ENCODE results near the gene CDH4. TPM values are rescaled to one million over a fixed set of nuclear protein-coding genes. Genes with fewer than 3 reads are reported as not detected.
A peak's percentile ranks its signal among the peaks of the same experiment; 100 is the strongest.

Gene CDH4
- total and polyA plus RNA-seq, 2 of the 8 experiments (the other 6 are each of a cell fraction or from before 2014, with no cell fraction given), result 4.3 to 7.9 TPM

DNA sequence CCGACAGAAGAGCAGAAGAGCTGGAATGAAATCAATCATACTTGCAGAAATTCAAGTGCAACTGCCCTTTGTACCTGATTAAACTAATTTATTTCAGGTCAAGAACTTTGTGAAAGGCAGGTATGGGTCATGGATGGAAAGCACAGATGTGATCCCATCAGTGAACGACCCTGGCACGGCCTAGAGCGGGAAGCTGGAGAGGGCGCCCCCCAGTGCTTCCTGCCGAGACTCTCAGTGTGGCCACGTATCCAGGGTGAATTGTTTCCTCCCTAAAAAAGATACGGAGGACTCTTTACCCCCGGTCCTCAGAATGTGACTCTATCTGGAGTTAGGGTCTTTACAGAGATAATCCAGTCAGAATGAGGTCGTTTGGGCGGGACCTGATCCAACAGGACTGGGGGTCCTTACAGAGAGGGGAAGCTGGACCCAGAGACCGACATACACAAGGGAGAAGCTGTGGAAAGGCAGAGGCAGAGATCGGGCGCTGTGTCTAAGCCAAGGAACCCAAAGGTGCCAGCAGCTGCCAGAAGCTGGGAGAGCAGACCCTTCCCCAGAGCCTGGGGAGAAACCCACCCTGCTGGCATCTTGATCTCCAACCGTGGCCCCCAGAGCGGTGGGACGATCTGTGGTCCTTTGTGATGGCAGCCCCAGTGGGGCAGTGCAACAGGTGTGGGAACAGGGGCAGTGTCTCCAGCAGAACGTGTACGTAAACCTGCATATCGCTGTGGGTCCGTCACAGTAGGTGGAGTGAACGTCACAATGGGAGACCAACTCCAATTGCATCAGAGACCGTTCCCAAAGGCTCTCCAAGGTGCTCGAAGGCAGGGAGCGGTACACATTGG, 721.7 kb downstream of the CDH4 start:
- H3K18ac ChIP-seq (ENCODE audit: extremely low read depth, low read length), result no peak overlapping the region
- no peak overlapping the region for H4K5ac ChIP-seq (ENCODE audit: insufficient read length, low read depth, low read length)
- TF ChIP-seq JUND (IDR thresholded peaks at IDR 0.05; ENCODE audit: low read length) (no peak), GTF2F1 (IDR thresholded peaks at IDR 0.05; ENCODE audit: borderline replicate concordance, low read depth, low read length) (no peak), POU5F1 (IDR thresholded peaks at IDR 0.05; ENCODE audit: low read depth, low read length) (no peak), RAD21 (IDR thresholded peaks at IDR 0.05 in 1 of 2, conservative IDR thresholded peaks at IDR 0.05 in 1 of 2; ENCODE audit: low read depth in 2 of 2, low read length in 2 of 2) (peak; percentile 31 to 38; a peak in 3 of 4 replicates)
- TF ChIP-seq, protein P1, sequence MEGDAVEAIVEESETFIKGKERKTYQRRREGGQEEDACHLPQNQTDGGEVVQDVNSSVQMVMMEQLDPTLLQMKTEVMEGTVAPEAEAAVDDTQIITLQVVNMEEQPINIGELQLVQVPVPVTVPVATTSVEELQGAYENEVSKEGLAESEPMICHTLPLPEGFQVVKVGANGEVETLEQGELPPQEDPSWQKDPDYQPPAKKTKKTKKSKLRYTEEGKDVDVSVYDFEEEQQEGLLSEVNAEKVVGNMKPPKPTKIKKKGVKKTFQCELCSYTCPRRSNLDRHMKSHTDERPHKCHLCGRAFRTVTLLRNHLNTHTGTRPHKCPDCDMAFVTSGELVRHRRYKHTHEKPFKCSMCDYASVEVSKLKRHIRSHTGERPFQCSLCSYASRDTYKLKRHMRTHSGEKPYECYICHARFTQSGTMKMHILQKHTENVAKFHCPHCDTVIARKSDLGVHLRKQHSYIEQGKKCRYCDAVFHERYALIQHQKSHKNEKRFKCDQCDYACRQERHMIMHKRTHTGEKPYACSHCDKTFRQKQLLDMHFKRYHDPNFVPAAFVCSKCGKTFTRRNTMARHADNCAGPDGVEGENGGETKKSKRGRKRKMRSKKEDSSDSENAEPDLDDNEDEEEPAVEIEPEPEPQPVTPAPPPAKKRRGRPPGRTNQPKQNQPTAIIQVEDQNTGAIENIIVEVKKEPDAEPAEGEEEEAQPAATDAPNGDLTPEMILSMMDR (IDR thresholded peaks at IDR 0.05; ENCODE audit: control extremely low read depth in 1 of 3, insufficient read depth in 1 of 3, low read depth in 1 of 3, low read length in 3 of 3), result peak; percentile 24 to 44 (median 36); a peak in 3 of 4 replicates
- TF ChIP-seq, protein P2, sequence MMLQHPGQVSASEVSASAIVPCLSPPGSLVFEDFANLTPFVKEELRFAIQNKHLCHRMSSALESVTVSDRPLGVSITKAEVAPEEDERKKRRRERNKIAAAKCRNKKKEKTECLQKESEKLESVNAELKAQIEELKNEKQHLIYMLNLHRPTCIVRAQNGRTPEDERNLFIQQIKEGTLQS (IDR thresholded peaks at IDR 0.05; ENCODE audit: insufficient read depth, low read depth, low read length), result no peak

More for the DNA sequence above, 721.7 kb downstream of the CDH4 start:
- Histone ChIP-seq H3K79me2 (ENCODE audit: control insufficient read depth in 1 of 2, insufficient read depth in 2 of 2, low read length in 2 of 2) (no peaks in the 10 kb centered on the region), H3K23ac (ENCODE audit: insufficient read length) (no peak overlapping the region), H2AK5ac (ENCODE audit: low read depth, low read length) (no peak overlapping the region), H3K79me1 (ENCODE audit: low read depth, low read length) (no peaks in the 10 kb centered on the region), H3K4me1 (replicated peaks in 1 of 4; ENCODE audit: control insufficient read depth in 3 of 4, insufficient read depth in 4 of 4, low read length in 3 of 4) (no peaks in the 10 kb centered on the region; a peak in 1 of 7 replicates), H3K14ac (ENCODE audit: insufficient read length) (no peak overlapping the region), H4K8ac (ENCODE audit: extremely low read depth, insufficient read depth, low read length) (no peak overlapping the region; the same call in 1 of the 2 replicates), H2AFZ (ENCODE audit: low read length) (no peak overlapping the region), H2BK12ac (ENCODE audit: low read depth, low read length) (no peak overlapping the region), H2BK5ac (ENCODE audit: low read depth, low read length) (no peak overlapping the region), H3K56ac (replicated peaks; ENCODE audit: insufficient read length, low read depth, low read length) (no peak overlapping the region), H3K23me2 (ENCODE audit: low read depth, low read length) (no peaks in the 10 kb centered on the region; the same call in 1 of the 2 replicates), H3K4ac (replicated peaks; ENCODE audit: insufficient read length, low read depth, low read length) (no peak overlapping the region), H3K9ac (replicated peaks in 1 of 4; ENCODE audit: extremely low read depth in 1 of 4, low read depth in 3 of 4, low read length in 3 of 4) (no peak overlapping the region), H3K27ac (ENCODE audit: low read depth, low read length) (no peak overlapping the region), H4K91ac (replicated peaks; ENCODE audit: insufficient read length, low read length) (no peak overlapping the region), H3K36me3 (ENCODE audit: control insufficient read depth in 2 of 4, insufficient read depth in 4 of 4, low read length in 3 of 4) (peaks cover 0 to 11% (median 3%) of the 10 kb centered on the region in 4 experiments; a peak in 3 of 8 replicates), H3K9me3 (ENCODE audit: insufficient read depth in 2 of 2, low read depth in 1 of 2, low read length in 1 of 2) (no peaks in the 10 kb centered on the region), H2BK120ac (replicated peaks; ENCODE audit: low read depth, low read length) (no peak overlapping the region), H2BK20ac (ENCODE audit: low read length) (no peak overlapping the region), H3K4me2 (ENCODE audit: insufficient read depth in 1 of 2, low read depth in 2 of 2, low read length in 2 of 2) (no peak overlapping the region), H2BK15ac (ENCODE audit: low read length) (no peak overlapping the region), H3K27me3 (replicated peaks in 1 of 4; ENCODE audit: control insufficient read depth in 3 of 4, extremely low read depth in 1 of 4, insufficient read depth in 3 of 4, low read length in 3 of 4) (no peaks in the 10 kb centered on the region), H4K20me1 (replicated peaks in 1 of 2; ENCODE audit: control insufficient read depth in 1 of 2, insufficient read depth in 2 of 2, low read length in 2 of 2) (peaks cover 5 to 6% of the 10 kb centered on the region in 2 experiments), H3K4me3 (ENCODE audit: extremely low read depth in 1 of 4, insufficient read depth in 2 of 4, low read depth in 3 of 4, low read length in 4 of 4) (no peak overlapping the region)
- FAIRE-seq (no peak), DNase-seq (ENCODE audit: low read depth in 1 of 2, low spot score in 2 of 2) (no peak)
- POLR2A ChIA-PET (ENCODE audit: partially characterized antibody), result no interaction called here
- CTCF ChIA-PET (ENCODE audit: partially characterized antibody), result interaction anchor here (1.0 to 1.4 kb wide), 5 partner anchors 10 to 65 kb away, joined by 3 to 5 read pairs (median 4); no protein-coding TSS in a partner anchor
- WGBS, 2 experiments (ENCODE audit: extremely low coverage in 1 of 2, insufficient coverage in 1 of 2, insufficient read length in 1 of 2, insufficient replicate concordance in 2 of 2, low coverage in 1 of 2, low lambda C conversion rate in 2 of 2, missing lambda C conversion rate in 1 of 2), result 93% methylated on average over 25 of the region's 25 CpGs; no CpG with 5 or more reads in 1 of the 2 experiments

All from H1 (cell line).